UCSD-AML1 (cell line): ENCODE measurements around the gene HINT1.
A peak's percentile ranks its signal among the peaks of the same experiment; 100 is the strongest.
"Not testable (repeated sequence)": the region's sequence is repeated elsewhere in the genome, so short reads cannot be mapped to it uniquely, and the experiment has no call there.

Source experiments
- DNase-seq: peaks from one replicate; lab custom pipeline; 2025; ENCODE audit not compliant: unreplicated experiment; lab: John Stamatoyannopoulos, UW

The HINT1 gene

DNA sequence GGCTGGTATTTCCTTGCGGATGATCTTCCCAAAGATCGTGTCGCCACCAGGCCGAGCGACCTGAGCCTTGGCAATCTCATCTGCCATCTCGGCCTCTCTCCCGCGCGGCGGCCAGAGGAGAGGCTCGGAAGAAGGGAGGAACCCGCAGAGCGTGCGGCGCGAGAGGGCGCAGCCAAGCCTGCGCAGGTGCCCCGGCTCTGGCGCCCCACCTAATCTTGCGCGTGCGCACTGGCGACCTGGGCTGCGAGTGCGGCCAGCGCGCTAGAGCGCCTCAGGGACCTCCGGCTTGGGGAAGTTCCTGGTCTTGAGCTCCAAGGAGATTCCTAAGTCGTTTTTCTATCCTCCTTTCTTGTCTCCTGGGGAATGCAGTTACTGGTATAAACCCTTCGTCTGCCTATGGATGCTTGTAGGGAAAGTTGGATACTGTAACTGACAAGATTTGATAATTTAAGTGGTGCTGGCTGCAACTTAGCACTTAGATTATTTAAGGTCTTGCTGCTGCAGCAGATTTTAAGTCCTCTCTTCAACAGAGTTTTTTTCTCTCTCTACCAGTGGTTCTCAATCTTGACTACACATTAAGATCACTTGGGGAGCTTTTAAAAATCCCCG, at the start of gene HINT1:
Gene HINT1, minus strand, starts transcription at position 138 of the 609 bp plus-strand sequence. Its CDS starts 51 bp downstream, at position 87.
- peak; percentile 93 for DNase-seq

DNA sequence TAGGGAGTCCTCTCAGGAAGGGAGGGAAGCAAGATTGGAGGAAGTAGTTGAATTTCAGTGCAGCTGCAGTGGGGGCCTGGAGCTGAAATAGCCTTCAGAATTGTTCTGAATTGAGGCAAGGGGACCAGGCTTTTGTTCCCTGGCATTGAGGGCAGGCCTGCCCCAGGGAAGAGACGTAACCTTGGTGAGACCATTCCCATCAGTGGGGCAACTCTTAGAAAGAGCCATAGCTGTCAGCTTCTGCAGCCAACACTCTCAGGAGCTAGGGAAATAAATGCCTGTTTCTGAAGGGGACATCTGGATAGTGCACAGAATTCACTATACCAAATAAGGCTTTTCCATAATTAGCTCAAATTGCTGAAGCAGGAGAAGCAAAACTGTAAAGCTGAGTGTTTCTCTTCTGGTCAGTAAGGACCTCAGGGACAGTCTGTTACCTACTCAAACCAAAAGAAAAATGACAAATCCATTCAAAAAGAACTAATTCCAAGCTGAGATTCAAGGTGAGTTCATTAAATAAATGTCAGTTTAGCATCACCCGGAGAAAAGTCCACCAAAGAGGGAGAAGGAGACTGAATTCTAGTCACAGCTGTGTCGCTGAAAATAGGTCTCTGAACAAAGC, 49.7 kb upstream of the HINT1 start:
- DNase-seq = no peak

DNA sequence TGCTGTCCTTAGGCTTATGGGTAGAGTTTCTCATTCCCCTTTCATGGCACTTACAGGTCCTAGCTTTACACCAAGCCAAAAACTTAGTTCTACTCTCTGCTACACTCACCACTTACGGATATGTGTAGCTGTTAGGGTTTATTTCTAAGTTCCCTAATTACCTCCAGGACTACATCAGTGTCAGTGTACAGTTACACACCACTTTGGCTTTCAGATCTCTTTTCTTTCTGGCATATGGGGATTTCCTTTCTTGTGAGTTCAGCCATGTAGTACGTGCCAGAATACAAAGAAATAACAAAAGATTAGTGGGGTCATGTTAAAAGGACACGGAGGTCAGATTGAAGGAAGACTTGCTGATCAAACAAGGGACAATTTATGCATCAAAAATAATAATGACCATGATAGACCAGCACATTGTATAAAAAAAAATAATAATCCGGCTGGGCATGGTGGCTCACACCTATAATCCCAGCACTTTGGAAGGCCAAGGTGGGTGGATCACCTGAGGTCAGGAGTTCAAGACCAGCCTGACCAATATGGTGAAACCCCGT, 47.5 kb upstream of the HINT1 start:
- DNase-seq = no peak

DNA sequence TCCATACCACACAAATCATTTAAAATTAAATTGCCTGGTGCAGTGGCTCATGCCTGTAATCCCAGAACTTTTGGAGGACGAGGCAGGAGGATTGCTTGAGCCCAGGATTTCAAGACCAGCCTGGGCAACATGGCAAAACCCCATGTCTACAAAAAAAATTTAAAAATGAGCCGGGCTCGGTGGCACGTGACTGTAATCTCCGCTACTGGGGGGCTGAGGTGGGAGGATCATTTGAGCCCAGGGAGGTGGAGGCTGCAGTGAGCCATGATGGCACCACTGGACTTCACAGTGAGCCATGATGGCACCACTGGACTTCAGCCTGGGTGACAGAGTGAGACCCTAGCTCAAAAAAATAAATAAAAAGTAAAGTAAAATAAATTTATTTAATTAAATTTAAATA, 46.6 kb upstream of the HINT1 start:
- no peak for DNase-seq

DNA sequence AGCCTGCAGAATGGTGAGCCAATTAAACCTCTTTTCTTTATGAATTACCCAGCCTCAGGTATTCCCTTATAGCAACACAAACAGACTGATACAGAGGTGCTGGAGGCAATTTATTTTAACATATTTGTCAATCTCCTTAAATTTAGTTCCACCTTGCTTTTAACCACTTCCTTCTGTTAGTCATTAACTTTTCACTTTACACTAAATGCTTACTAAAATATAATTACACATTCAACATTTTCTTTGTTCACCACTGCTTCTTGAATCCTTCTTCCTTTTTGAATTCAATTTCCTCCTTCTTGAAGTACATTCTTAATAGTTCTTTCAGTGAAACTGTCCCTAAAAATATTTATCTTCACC, 45.1 kb upstream of the HINT1 start:
- DNase-seq = no peak

DNA sequence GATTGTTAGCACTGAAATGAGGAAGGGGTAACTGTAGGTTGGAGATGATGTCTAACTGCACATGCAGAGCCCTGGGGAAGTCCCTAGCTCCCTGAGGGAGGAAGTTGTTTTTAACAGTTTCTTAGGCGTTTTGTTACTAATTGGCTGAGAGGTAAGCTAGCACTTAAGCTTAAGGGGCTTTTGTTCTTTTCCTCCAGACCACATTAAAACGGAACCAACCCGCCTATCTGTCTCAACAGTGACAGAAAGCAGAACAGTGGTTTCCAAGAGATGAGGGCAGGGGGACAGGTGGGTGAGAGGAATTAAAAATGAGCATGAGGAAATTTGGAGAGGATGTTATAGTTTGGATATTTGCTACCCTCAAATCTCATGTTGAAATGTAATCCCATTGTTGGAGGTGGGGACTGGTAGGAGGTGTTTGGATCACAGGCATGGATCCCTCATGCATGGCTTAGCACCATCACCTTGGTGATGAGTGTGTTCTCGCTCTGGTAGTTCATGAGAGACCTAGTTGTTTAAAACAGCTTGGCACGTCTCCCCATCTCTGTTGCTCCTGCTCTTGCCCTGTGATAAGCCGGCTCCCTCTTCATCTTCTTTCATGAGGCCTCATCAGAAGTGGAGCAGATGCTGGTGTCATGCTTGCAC, 44.6 kb upstream of the HINT1 start:
- DNase-seq = peak; percentile 22

DNA sequence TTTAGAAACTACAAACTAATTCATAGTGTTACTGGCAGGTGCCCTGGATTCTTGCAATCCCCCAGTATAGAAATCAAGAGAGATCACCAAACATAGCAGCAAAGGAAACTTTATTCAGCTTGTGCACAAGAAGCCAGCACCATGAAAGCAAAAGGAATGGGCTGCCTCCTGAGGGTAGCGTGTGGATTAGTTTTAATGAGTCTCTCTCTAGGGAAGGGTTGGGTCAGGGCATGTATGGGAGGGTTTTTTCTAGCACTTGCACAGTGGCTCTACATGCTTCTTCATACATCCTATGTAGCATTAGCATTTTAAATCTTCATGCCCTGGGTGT, 44.1 kb upstream of the HINT1 start:
- DNase-seq = no peak

DNA sequence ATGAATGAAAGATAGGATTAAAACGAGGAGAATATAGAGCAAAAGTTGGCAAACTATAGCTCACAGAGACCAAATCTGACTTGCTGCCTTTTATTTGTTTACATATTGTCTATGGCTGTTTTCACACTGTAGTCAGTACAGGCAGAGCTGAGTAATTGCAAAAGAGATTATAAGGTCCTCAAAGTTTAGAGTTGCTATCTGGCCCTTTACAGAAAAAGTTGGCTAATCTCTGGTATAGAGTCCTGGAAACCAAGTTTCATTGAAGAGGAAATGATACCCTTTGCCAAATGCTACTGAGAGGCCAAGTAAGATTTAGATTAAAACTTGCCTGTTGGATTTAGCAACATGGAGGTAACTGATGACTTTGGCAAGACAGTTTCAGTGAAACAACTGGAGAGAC, 41.7 kb upstream of the HINT1 start:
- DNase-seq = no peak

DNA sequence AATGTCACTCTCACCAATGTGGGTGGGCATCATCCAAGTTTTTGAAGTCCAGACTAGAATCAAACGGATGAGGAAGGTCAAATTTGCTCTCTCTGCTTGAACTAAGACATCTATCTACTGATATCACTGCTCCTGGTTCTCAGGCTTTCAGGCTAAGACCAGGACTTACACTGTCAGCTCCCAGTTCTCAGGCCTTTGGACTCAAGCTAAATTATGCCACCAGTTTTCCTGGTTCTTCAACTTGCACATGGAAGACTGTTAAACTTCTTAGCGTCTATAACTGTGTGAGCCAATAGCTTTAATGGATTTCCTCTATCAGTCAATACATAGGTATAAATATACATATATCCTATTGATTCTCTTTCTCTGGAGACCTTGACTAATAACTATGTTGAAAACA, 41.0 kb upstream of the HINT1 start:
- no peak for DNase-seq

DNA sequence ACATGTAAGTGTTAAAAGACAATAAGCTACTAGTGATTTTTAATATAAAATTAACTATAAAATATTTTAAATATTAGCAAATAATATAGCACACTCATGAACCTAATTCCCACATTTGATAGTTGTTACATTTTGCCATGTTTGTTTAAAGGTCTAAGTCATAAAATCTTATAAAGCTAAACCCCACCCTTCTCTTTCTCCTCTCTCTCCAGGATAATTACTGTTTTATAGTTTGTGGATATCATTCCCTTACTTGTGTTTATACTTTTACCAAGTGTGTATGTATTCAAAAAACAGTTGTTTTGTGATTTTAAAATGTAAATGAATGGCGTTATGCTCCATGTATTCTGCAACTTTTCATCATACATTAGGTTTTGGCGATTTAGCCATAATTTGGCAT, 39.9 kb upstream of the HINT1 start:
- DNase-seq = no peak

DNA sequence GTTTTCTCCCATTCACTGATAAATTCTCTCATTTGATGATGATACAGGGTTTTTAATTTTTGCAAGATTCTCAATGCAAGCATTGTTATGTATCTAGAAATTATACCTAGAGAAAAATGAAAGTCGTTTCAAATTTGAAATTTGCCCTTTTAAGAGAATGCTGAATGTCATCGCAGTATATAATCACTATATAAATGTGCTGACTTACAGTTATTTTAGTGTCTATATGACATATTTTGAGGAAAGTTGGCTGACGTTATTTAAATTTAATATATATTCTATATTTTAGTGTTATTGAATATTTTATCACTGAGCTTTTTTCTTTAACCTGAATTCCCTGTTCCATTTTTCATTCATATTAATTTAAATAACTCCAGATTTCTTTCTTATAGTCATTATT, 35.5 kb upstream of the HINT1 start:
- DNase-seq = no peak

DNA sequence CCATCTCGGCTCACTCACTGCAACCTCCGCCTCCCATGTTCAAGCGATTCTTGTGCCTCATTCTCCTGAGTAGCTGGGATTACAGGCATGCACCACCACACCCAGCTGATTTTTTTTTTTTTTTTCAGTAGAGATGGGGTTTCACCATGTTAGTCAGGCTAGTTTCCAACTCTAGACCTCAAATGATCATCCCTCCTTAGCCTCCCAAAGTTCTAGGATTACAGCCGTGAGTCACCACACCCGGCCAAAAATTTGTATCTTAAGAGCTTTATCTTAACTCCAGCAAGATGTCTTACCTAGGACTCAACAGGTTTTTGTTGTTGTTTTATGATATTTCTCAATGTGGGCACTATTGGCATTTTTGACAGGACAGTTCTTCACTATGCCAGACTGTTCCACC, 33.6 kb upstream of the HINT1 start:
- no peak for DNase-seq

DNA sequence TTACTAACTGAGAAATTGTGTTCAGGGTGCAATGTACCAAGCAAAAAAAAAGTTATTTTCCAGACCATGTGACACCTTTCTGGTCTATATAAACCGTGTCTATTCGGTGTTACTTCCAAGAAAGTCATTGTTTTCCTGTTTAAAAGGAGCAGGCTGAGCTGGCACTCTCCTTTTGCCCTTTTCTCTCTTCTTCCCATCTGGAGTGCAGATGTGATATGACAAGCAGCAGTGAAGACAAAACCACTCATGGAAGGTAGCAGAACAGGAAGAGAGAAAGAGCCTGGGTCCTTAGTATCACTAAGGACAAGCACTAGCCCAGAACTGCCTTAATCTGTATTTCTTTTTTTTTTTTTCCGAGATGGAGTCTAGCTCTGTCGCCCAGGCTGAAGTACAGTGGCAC, 31.3 kb upstream of the HINT1 start:
- no peak for DNase-seq

DNA sequence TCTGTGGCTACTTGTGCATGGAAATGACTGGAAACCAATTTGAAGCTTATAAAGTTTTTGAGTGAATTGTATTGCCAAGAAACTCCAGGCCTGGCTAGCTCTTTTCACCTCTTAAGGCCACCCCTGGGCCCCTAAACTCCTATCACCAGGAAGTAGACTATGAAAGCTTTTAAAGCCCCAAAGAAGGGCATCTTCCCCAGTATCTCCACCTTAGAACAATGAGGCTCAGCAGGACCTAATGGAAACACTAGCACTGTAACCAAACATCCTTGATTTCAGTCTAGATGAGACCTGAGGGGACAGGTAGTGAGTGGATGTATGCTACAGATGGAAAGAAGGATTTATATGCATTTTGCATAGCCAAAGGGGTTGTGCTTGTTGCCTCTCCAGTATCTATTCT, 30.6 kb upstream of the HINT1 start:
- DNase-seq = no peak

DNA sequence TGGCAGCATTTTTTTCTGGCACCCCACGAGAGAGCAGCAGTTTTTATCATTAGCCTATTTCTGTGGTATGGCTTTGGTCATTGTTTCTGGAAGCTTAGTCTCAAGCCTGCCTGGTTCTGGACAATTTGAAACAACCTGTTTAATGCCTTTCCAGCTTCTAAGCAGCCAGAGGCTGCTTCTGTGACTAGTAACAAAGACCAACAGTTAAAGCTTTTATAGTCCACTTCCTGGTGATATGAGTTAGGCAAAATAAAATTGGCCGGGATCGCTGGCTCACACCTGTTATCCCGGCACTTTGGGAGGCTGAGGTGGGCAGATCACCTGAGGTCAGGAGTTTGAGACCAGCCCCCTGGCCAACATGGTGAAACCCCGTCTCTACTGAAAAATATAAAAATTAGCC, 29.7 kb upstream of the HINT1 start:
- no peak for DNase-seq

DNA sequence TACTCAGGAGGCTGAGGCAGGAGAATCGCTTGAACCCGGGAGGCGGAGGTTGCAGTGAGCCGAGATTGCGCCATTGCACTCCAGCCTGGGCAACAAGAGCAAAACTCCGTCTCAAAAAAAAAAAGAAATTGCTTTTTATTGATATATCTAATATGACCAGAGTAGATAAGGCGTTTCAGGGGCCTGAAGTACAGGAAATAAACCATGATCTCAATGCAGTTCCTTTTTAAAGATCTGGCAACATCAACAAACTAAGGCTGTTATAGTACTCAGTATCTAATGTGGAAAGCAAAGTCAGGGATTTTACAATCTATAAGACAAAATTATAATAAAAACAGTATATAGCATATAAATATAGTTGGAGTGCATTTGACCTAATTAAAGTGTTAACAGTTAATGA, 28.8 kb upstream of the HINT1 start:
- DNase-seq = not testable (repeated sequence)

DNA sequence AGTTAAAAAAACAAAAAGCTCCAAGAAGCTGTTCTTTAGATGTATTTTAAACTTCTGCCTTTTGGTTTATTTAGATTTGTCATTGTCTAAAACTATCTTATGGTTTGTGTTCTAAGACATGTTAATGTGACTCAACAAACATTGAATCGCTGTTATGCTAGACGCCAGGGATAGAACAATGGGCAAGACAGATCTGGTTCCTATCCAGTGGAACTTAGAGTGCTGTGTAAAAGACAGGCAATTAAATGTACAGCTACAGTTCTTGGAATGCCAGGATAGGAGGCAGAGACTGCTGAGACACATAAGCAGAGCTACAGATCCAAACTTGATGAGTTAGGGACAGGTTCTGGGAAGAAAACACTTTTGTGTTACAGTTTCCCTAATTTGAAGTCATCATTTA, 28.1 kb upstream of the HINT1 start:
- DNase-seq = no peak

DNA sequence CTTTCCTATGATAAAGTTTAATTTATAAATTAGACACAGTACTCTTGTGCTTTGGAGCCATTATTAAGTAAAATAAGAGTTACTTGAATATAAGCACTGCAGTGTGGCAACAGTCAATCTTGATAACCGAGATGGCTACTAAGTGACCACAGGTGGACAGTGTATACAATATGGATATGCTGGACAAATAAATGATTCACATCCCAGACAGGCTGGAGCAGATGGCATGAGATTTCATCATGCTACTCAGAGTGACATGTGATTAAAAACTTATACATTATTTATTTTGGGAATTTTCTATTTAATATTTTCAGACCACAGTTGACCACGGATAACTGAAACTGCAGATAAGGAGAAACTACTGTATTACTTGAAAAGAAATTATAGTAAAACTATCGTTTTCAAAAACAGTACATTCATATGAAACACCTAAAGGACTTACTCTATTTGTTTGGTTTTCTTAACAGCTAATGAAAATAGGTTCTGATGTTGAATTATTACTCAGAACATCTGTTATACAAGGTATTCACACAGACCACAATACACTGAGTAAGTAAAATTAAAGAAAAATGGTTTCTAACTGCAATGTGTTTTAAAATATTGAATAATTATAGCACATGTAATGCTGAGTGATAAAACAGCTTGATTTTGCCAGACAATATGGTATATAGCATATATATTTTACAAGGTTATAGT, 21.7 kb upstream of the HINT1 start:
- no peak for DNase-seq

DNA sequence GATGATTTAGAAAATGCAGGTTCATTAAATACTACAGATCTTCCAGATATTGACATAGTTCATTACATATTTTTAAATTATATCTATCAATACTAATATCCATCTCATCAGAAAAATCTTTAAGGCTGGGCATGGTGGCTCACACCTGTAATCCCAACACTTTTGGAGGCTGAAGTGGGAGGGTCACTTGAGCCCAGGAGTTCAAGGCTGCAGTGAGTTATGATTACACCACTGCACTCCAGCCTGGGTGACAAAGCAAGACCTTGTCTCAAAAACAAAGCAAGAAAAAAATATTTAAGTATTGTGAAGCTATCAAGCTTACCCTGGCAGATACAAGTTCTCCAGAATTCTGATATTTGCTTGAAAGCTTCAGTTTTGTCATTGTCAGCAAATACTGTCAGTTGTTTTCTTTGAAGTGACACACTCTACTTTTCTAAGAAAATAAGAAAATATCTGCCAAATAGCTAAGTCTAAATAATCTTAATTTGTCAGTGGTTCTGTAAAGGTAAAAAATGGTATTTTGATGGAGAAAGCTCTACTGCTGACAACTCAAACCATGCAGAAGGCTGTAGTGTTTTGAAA, 20.6 kb upstream of the HINT1 start:
- no peak for DNase-seq

DNA sequence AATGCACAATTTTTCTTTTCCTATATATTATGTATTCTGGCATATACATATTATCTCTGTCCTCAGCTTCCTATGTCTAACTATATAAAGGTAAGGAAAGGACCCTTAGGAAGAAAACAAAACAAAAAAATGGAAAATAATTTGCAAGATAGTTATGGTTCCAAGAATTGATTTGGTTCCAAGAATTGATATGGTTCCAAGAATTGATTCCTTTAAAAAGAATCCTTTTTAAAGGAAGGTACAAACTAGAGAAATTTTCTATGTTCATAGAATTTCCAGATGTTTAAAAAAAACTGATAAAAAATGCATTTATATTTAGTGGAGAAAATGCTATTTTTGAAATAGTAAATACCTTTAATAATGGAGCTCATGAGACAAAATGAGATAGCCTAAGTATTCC, 17.8 kb upstream of the HINT1 start:
- DNase-seq = no peak

DNA sequence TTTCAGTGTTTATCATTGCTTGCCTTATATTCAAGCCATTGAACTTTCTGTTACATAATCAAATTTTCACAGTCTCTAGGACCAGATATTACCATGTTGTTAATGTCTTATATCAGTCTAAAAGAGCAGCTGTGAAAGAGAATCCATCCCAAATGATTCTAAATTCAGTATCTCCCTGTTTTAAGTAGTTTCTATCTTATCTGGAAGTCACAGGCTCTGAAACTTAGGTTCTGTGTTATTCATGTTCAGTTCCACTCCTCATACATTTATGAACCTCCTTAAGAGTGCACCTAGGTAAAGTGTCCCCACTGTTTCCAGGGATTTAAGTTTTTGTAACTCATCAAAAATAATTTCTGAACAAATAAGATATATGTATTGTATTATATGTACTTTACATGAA, 15.4 kb upstream of the HINT1 start:
- DNase-seq = no peak
